HepG2 (cell line): ENCODE data around the gene L3MBTL1. TPM values are rescaled to one million over a fixed set of nuclear protein-coding genes. Genes with fewer than 3 reads are reported as not detected.

Experiments
- ARID2 ChIP-seq: sonication (generic); formaldehyde crosslinking; IDR thresholded peaks from 2 replicates; pipeline ENCODE4 v1.8.1; 2022; ENCODE audit warnings: mild to moderate bottlenecking, missing genetic modification reagents, borderline replicate concordance
- ELF3 ChIP-seq: IDR thresholded peaks from 2 replicates; pipeline ENCODE4 v1.6.1; 2016; ENCODE audit warnings: missing genetic modification reagents, missing compliant biosample characterization
- GTF2F1 ChIP-seq: fragments of 150-350 bp; IDR thresholded peaks from 2 replicates; pipeline ENCODE4 v1.6.1; 2014; ENCODE audit warnings: low read length
- ISX ChIP-seq: sonication (generic); formaldehyde crosslinking; conservative IDR thresholded peaks from 2 replicates; pipeline ENCODE4 v1.5.0; 2020; ENCODE audit warnings: missing genetic modification reagents
- MTF2 ChIP-seq: sonication (generic); formaldehyde crosslinking; IDR thresholded peaks from 2 replicates; pipeline ENCODE4 v1.5.0; 2020; ENCODE audit warnings: missing genetic modification reagents, borderline replicate concordance
- NFKB2 ChIP-seq: sonication (generic); formaldehyde crosslinking; IDR thresholded peaks from 2 replicates; pipeline ENCODE4 v1.4.0; 2020; ENCODE audit warnings: missing genetic modification reagents, borderline replicate concordance
- PITX1 ChIP-seq: sonication (generic); formaldehyde crosslinking; IDR thresholded peaks from 2 replicates; pipeline ENCODE4 v1.5.1; 2020; ENCODE audit warnings: mild to moderate bottlenecking, missing genetic modification reagents
- RFX3 ChIP-seq: IDR thresholded peaks from 2 replicates; pipeline ENCODE4 v1.6.1; 2016; ENCODE audit warnings: missing biosample characterization, missing genetic modification reagents
- SNRNP70 ChIP-seq: fragments of 200-400 bp; formaldehyde crosslinking; IDR thresholded peaks from 2 replicates; pipeline ENCODE4 v1.6.1; 2017; ENCODE audit warnings: mild to moderate bottlenecking, low read depth, low read length, moderate library complexity
- SOX5 ChIP-seq: IDR thresholded peaks from 2 replicates; pipeline ENCODE4 v1.6.1; 2016; ENCODE audit warnings: borderline replicate concordance
- TEAD3 ChIP-seq: optimal IDR thresholded peaks from 2 replicates; pipeline ENCODE3; 2016; ENCODE audit warnings: borderline replicate concordance
- WIZ ChIP-seq: sonication (generic); formaldehyde crosslinking; IDR thresholded peaks from 2 replicates; pipeline ENCODE4 v1.5.1; 2020; ENCODE audit warnings: mild to moderate bottlenecking, missing genetic modification reagents
- ZFP36L2 ChIP-seq: sonication (generic); formaldehyde crosslinking; IDR thresholded peaks from 2 replicates; pipeline ENCODE4 v1.4.0; 2020; ENCODE audit warnings: missing genetic modification reagents
- ZNF101 ChIP-seq: sonication (generic); formaldehyde crosslinking; IDR thresholded peaks from 2 replicates; pipeline ENCODE4 v1.4.0; 2020; ENCODE audit warnings: mild to moderate bottlenecking, low read depth, missing genetic modification reagents, borderline replicate concordance
- ZNF558 ChIP-seq: sonication (generic); formaldehyde crosslinking; IDR thresholded peaks from 2 replicates; pipeline ENCODE4 v1.9.0; 2022; ENCODE audit warnings: mild to moderate bottlenecking, missing genetic modification reagents, borderline replicate concordance
- ZNF605 ChIP-seq: sonication (generic); formaldehyde crosslinking; IDR thresholded peaks from 2 replicates; pipeline ENCODE4 v1.8.0; 2022; ENCODE audit warnings: mild to moderate bottlenecking, missing genetic modification reagents
- ZNF75D ChIP-seq: sonication (generic); formaldehyde crosslinking; IDR thresholded peaks from 2 replicates; pipeline ENCODE4 v1.8.1; 2023; ENCODE audit warnings: missing genetic modification reagents, mild to moderate bottlenecking, borderline replicate concordance
- ZNF768 ChIP-seq: sonication (generic); formaldehyde crosslinking; IDR thresholded peaks from 2 replicates; pipeline ENCODE4 v1.4.0; 2020; ENCODE audit warnings: missing genetic modification reagents
- ZNF776 ChIP-seq: sonication (generic); formaldehyde crosslinking; IDR thresholded peaks from 2 replicates; pipeline ENCODE4 v1.4.0; 2020; ENCODE audit warnings: mild to moderate bottlenecking, missing genetic modification reagents
- polyA plus RNA-seq, 8 experiments: library from polyadenylated mRNA; depleted of rRNA in 3 of 8; stranded (reverse) in 7 of 8; unstranded in 1 of 8; fragments of >200 nt; fragmentation: Illumina TruSeq in 4 of 8; extraction: Trizol in 4 of 8; gene quantifications; 2 replicates each; pipeline versions ENCODE4 v1.2.1 to v1.2.3, GENCODE V29; 2011 to 2016; ENCODE audit warnings: low read depth in 4 of 8, missing spikeins in 1 of 8, mixed read lengths in 1 of 8; ENCODE audit not compliant: insufficient read depth in 1 of 8
- total RNA-seq, 5 experiments: library from RNA; depleted of rRNA; stranded (reverse); fragments of >200 nt; fragmentation: Illumina TruSeq; extraction: Trizol; gene quantifications; 2 replicates each; pipeline ENCODE4 v1.2.3, GENCODE V29; 2016; ENCODE audit warnings: low read depth in 1 of 5
- TF ChIP-seq, protein P1 (sequence below): sonication (generic); formaldehyde crosslinking; conservative IDR thresholded peaks from 2 replicates; pipeline ENCODE4 v1.8.0; 2022; ENCODE audit warnings: low read depth, missing genetic modification reagents
- TF ChIP-seq, protein P2 (sequence below): IDR thresholded peaks from 2 replicates; pipeline ENCODE4 v1.6.1; 2016; ENCODE audit warnings: missing compliant biosample characterization, missing genetic modification reagents, borderline replicate concordance
- TF ChIP-seq, protein P3 (sequence below): sonication (generic); formaldehyde crosslinking; IDR thresholded peaks from 2 replicates; pipeline ENCODE4 v1.8.1; 2023; ENCODE audit warnings: mild to moderate bottlenecking, inconsistent platforms, moderate library complexity, missing genetic modification reagents, borderline replicate concordance
- TF ChIP-seq, protein P4 (sequence below): sonication (generic); formaldehyde crosslinking; conservative IDR thresholded peaks from 2 replicates; pipeline ENCODE4 v1.4.0; 2020; ENCODE audit warnings: mild to moderate bottlenecking, missing genetic modification reagents, moderate library complexity

The L3MBTL1 gene
- total and polyA plus RNA-seq, 2 of the 13 experiments (the other 11 are each of a cell fraction or from before 2014, with no cell fraction given): 9.0 to 17.8 TPM

DNA sequence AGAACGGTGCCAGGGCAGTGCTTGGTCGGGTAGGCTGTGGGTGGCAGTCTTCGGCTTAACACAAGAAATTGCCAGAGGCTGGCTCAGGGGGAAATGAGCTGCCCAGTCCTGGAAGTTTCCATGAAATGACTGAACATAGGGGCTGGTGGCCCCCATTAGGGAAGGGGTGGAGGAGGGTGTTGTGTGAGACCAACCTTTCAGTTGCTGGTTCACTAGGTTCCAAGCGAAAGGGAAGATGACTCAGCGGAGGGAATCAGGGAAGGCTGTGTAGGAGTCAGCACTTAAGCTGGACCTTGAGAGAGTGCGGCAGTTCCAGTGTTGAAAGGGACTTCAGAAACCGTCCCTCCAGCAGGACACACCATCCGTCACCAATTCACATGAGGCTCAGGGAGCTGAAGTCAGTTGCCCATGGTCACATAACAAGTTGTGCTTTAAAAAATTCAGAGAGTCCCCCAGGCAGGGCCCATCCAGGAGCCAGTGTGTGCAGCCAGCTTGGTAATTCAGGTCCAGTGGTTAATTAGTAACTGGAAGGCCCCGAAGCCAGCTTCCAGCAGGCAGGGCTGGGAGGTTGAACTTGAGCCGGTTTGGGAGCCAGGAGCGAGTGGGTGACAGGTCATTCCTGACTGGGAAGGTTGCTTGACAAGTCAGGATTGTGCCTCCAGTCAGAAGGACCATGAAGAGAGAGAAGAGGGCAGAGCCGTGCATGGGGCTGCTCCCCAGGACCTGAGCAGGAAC lies 51.1 kb downstream of the L3MBTL1 start, which contains the start of gene SGK2 (continued):
- TF ChIP-seq ZNF558 (CRISPR knock-in tag) (no peak; the same call in 1 of the 2 replicates), TEAD3 (CRISPR knock-in tag) (peak; percentile 57), SOX5 (CRISPR knock-in tag) (peak; percentile 57), PITX1 (peak; percentile 69; the same call in 1 of the 2 replicates), GTF2F1 (peak; percentile 55; the same call in 1 of the 2 replicates), WIZ (CRISPR knock-in tag) (0 out of 2 replicates have a peak, but pooled peaks have one; percentile 37), ZNF776 (CRISPR knock-in tag) (no peak), ZNF75D (CRISPR knock-in tag) (no peak), MTF2 (CRISPR knock-in tag) (no peak), ZNF101 (no peak; the same call in 1 of the 2 replicates), ARID2 (CRISPR knock-in tag) (no peak), ZNF605 (CRISPR knock-in tag) (peak; percentile 47; the same call in 1 of the 2 replicates), RFX3 (CRISPR knock-in tag) (no peak), SNRNP70 (no peak), ZFP36L2 (no peak), ELF3 (peak; percentile 77; the same call in 1 of the 2 replicates), NFKB2 (CRISPR knock-in tag) (peak; percentile 60; the same call in 1 of the 2 replicates), ISX (CRISPR knock-in tag) (no peak), ZNF768 (no peak; the same call in 1 of the 2 replicates)
- TF ChIP-seq, protein P1, sequence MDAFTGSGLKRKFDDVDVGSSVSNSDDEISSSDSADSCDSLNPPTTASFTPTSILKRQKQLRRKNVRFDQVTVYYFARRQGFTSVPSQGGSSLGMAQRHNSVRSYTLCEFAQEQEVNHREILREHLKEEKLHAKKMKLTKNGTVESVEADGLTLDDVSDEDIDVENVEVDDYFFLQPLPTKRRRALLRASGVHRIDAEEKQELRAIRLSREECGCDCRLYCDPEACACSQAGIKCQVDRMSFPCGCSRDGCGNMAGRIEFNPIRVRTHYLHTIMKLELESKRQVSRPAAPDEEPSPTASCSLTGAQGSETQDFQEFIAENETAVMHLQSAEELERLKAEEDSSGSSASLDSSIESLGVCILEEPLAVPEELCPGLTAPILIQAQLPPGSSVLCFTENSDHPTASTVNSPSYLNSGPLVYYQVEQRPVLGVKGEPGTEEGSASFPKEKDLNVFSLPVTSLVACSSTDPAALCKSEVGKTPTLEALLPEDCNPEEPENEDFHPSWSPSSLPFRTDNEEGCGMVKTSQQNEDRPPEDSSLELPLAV (CRISPR knock-in tag): no peak
- TF ChIP-seq, protein P2, sequence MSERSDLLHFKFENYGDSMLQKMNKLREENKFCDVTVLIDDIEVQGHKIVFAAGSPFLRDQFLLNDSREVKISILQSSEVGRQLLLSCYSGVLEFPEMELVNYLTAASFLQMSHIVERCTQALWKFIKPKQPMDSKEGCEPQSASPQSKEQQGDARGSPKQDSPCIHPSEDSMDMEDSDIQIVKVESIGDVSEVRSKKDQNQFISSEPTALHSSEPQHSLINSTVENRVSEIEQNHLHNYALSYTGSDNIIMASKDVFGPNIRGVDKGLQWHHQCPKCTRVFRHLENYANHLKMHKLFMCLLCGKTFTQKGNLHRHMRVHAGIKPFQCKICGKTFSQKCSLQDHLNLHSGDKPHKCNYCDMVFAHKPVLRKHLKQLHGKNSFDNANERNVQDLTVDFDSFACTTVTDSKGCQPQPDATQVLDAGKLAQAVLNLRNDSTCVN: peak; percentile 61
- TF ChIP-seq, protein P3, sequence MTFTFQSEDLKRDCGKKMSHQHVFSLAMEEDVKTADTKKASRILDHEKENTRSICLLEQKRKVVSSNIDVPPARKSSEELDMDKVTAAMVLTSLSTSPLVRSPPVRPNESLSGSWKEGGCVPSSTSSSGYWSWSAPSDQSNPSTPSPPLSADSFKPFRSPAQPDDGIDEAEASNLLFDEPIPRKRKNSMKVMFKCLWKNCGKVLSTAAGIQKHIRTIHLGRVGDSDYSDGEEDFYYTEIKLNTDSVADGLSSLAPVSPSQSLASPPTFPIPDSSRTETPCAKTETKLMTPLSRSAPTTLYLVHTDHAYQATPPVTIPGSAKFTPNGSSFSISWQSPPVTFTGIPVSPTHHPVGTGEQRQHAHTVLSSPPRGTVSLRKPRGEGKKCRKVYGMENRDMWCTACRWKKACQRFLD (CRISPR knock-in tag): 0 out of 2 replicates have a peak, but pooled peaks have one; percentile 51
- TF ChIP-seq, protein P4, sequence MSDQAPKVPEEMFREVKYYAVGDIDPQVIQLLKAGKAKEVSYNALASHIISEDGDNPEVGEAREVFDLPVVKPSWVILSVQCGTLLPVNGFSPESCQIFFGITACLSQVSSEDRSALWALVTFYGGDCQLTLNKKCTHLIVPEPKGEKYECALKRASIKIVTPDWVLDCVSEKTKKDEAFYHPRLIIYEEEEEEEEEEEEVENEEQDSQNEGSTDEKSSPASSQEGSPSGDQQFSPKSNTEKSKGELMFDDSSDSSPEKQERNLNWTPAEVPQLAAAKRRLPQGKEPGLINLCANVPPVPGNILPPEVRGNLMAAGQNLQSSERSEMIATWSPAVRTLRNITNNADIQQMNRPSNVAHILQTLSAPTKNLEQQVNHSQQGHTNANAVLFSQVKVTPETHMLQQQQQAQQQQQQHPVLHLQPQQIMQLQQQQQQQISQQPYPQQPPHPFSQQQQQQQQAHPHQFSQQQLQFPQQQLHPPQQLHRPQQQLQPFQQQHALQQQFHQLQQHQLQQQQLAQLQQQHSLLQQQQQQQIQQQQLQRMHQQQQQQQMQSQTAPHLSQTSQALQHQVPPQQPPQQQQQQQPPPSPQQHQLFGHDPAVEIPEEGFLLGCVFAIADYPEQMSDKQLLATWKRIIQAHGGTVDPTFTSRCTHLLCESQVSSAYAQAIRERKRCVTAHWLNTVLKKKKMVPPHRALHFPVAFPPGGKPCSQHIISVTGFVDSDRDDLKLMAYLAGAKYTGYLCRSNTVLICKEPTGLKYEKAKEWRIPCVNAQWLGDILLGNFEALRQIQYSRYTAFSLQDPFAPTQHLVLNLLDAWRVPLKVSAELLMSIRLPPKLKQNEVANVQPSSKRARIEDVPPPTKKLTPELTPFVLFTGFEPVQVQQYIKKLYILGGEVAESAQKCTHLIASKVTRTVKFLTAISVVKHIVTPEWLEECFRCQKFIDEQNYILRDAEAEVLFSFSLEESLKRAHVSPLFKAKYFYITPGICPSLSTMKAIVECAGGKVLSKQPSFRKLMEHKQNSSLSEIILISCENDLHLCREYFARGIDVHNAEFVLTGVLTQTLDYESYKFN (CRISPR knock-in tag): peak; percentile 92
